IMR-90 (cell line): ENCODE data around the gene HDDC2. TPM values are rescaled to one million over a fixed set of nuclear protein-coding genes. Genes with fewer than 3 reads are reported as not detected.

Source experiments
- ATAC-seq: fragments of 200-7000 bp; cut with Tn5 transposase; 2 replicates; pipeline ENCODE4 v1.9.1; 2020; ENCODE audit warnings: low read depth, mild to moderate bottlenecking, moderate library complexity
- BruUV-seq: library from RNA; stranded (reverse); fragments of 400-500 nt; replicated peaks from 2 replicates; lab custom pipeline; 2021; lab: Mats Ljungman, UMichigan
- CTCF ChIA-PET: fragments of 300-600 bp; formaldehyde crosslinking; extraction: SDS; loops from one replicate; lab custom pipeline; 2021; ENCODE audit warnings: antibody characterized with exemption; lab: Yijun Ruan, JAX
- POLR2A ChIA-PET: fragments of 300-600 bp; sonication (Branson Sonifier 250); formaldehyde crosslinking; loops from one replicate; lab custom pipeline; 2022; ENCODE audit warnings: antibody characterized with exemption; ENCODE audit not compliant: unreplicated experiment; lab: Charles Lee
- DNase-seq: peaks from one replicate; pipeline ENCODE4 v3.0.0; 2013
- H2AFZ ChIP-seq: replicated peaks from 2 replicates; pipeline ENCODE3; 2013; ENCODE audit warnings: low read length, mild to moderate bottlenecking; ENCODE audit not compliant: poor library complexity
- H2AK5ac ChIP-seq: 2 replicates; pipeline ENCODE4 v1.6.1; 2013; ENCODE audit warnings: low read depth, low read length, inconsistent platforms
- H2AK9ac ChIP-seq: replicated peaks from 2 replicates; pipeline ENCODE3; 2013; ENCODE audit warnings: mild to moderate bottlenecking, low read depth, low read length, moderate library complexity; ENCODE audit not compliant: poor library complexity
- H2BK120ac ChIP-seq: 2 replicates; pipeline ENCODE4 v1.6.1; 2013; ENCODE audit warnings: low read depth, low read length, inconsistent platforms
- H2BK15ac ChIP-seq: 3 replicates; pipeline ENCODE4 v1.6.1; 2013; ENCODE audit warnings: low read depth, low read length, inconsistent platforms
- H2BK20ac ChIP-seq: 2 replicates; pipeline ENCODE4 v1.6.1; 2013; ENCODE audit warnings: low read depth, mild to moderate bottlenecking, inconsistent platforms, low read length, moderate library complexity
- H2BK5ac ChIP-seq: 2 replicates; pipeline ENCODE4 v1.6.1; 2013; ENCODE audit warnings: mild to moderate bottlenecking, low read depth, low read length, inconsistent platforms; ENCODE audit not compliant: poor library complexity, severe bottlenecking
- H3K14ac ChIP-seq: replicated peaks from 2 replicates; pipeline ENCODE4 v1.6.1; 2013; ENCODE audit warnings: low read depth, low read length, inconsistent platforms
- H3K18ac ChIP-seq: 2 replicates; pipeline ENCODE4 v1.6.1; 2013; ENCODE audit warnings: low read depth, low read length, control low read depth
- H3K23ac ChIP-seq: 2 replicates; pipeline ENCODE4 v1.6.1; 2013; ENCODE audit warnings: low read depth, low read length, inconsistent platforms
- H3K27ac ChIP-seq: 2 replicates; pipeline ENCODE4 v1.5.1; 2013; ENCODE audit warnings: mild to moderate bottlenecking, control low read depth, low read length; ENCODE audit not compliant: insufficient read depth
- H3K27me3 ChIP-seq: 2 replicates; pipeline ENCODE4 v1.6.1; 2013; ENCODE audit warnings: low read length; ENCODE audit not compliant: control insufficient read depth, insufficient read depth
- H3K36me3 ChIP-seq: 2 replicates; pipeline ENCODE4 v1.6.1; 2013; ENCODE audit warnings: low read length, mixed read lengths; ENCODE audit not compliant: control insufficient read depth, insufficient read depth
- H3K4ac ChIP-seq: 2 replicates; pipeline ENCODE4 v1.6.1; 2013; ENCODE audit warnings: low read depth, low read length, inconsistent platforms
- H3K4me1 ChIP-seq: 2 replicates; pipeline ENCODE4 v1.6.1; 2013; ENCODE audit warnings: low read length, mixed read lengths; ENCODE audit not compliant: control insufficient read depth, insufficient read depth
- H3K4me2 ChIP-seq: 2 replicates; pipeline ENCODE4 v1.6.1; 2013; ENCODE audit warnings: low read depth, mild to moderate bottlenecking, control low read depth, low read length, moderate library complexity
- H3K4me3 ChIP-seq: 2 replicates; pipeline ENCODE4 v1.5.1; 2013; ENCODE audit warnings: low read depth, mild to moderate bottlenecking, control low read depth, low read length, moderate library complexity; ENCODE audit not compliant: insufficient read depth
- H3K56ac ChIP-seq: 2 replicates; pipeline ENCODE4 v1.6.1; 2013; ENCODE audit warnings: low read length, inconsistent platforms; ENCODE audit not compliant: insufficient read depth; ENCODE audit errors: extremely low read depth
- H3K79me1 ChIP-seq, 2 experiments: 2 replicates each; pipeline ENCODE4 v1.6.1; 2013; ENCODE audit warnings: low read length in 2 of 2, inconsistent platforms in 1 of 2, low read depth in 1 of 2
- H3K9ac ChIP-seq: 2 replicates; pipeline ENCODE4 v1.6.1; 2013; ENCODE audit warnings: low read depth, low read length, control low read depth
- H3K9me1 ChIP-seq: 2 replicates; pipeline ENCODE4 v1.6.1; 2013; ENCODE audit warnings: low read length, inconsistent platforms; ENCODE audit not compliant: insufficient read depth
- H3K9me3 ChIP-seq: 2 replicates; pipeline ENCODE4 v1.6.1; 2013; ENCODE audit warnings: low read length; ENCODE audit not compliant: control insufficient read depth, insufficient read depth
- H4K20me1 ChIP-seq: 2 replicates; pipeline ENCODE4 v1.6.1; 2013; ENCODE audit warnings: low read length, inconsistent platforms; ENCODE audit not compliant: insufficient read depth
- H4K5ac ChIP-seq: 2 replicates; pipeline ENCODE4 v1.6.1; 2013; ENCODE audit warnings: mild to moderate bottlenecking, low read depth, low read length, control low read depth
- H4K8ac ChIP-seq, 2 experiments: 2 replicates each; pipeline ENCODE4 v1.6.1; 2013; ENCODE audit warnings: low read depth in 2 of 2, low read length in 2 of 2, control low read depth in 1 of 2, inconsistent platforms in 1 of 2
- H4K91ac ChIP-seq: 2 replicates; pipeline ENCODE4 v1.6.1; 2013; ENCODE audit warnings: low read depth, low read length, inconsistent platforms; ENCODE audit not compliant: insufficient read depth
- CEBPB ChIP-seq: IDR thresholded peaks from 2 replicates; pipeline ENCODE4 v1.6.1; 2012; ENCODE audit warnings: low read depth, low read length, improper control_type of control experiment
- NFE2L2 ChIP-seq: fragments of 150-350 bp; IDR thresholded peaks from 2 replicates; pipeline ENCODE4 v1.6.1; 2016; ENCODE audit warnings: low read depth, mild to moderate bottlenecking, low read length
- WGBS, 2 experiments: methylation state at CpG; one replicate each; pipeline versions ENCODE4 v1.1.5 to v1.1.7; 2013; ENCODE audit warnings: missing lambda C conversion rate in 2 of 2; ENCODE audit not compliant: insufficient read length in 1 of 2; ENCODE audit errors: extremely low coverage in 2 of 2; 5-methylcytosine and 5-hydroxymethylcytosine counted together
- dilution Hi-C: fragments of 300-500 bp; cut with HindIII; formaldehyde crosslinking; loops from one replicate; pipeline ENCODE4 v1.14.3; 2018; ENCODE audit warnings: low sequenced_read_pairs; ENCODE audit not compliant: unreplicated experiment
- in situ Hi-C: fragments of 300-500 bp; cut with MboI; formaldehyde crosslinking; loops from 3 replicates; pipeline ENCODE4 v1.14.3; 2019; ENCODE audit warnings: low sequenced_read_pairs, inconsistent platforms, mixed read lengths
- intact Hi-C: fragments of 100-400 bp; cut with micrococcal nuclease; formaldehyde crosslinking; loops from 2 replicates; pipeline ENCODE4 v1.10.0; 2022
- polyA plus RNA-seq, 3 experiments: library from polyadenylated mRNA; depleted of rRNA; stranded (reverse); fragments of >200 nt; gene quantifications; 2 replicates each; pipeline ENCODE4 v1.2.3, GENCODE V29; 2012; ENCODE audit warnings: low replicate concordance in 1 of 3
- total RNA-seq: library from RNA; depleted of rRNA; stranded (reverse); fragments of >200 nt; gene quantifications from 2 replicates; pipeline ENCODE4 v1.2.3, GENCODE V29; 2012

HDDC2 gene
- total and polyA plus RNA-seq, 2 of the 4 experiments (the other 2 are of a cell fraction) = 40.9 to 68.6 TPM

DNA sequence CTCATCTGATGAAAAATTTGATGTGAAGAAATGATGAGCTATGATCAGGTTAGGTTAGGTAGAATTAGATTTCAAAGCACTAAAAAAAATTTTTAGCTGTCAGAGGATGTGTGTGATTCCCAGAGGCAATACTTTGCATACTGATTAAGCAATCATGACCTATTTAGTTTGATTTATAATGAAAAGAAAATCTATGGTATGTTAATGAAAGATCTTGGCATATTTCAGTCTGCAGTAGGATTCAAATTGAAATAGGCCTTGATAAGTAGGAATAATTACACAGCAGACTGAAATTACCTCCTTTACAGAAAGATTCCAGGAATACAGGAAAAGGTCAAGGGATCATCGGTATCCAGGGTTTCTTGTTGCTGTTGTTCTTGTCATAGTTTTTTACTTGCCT, 69.3 kb downstream of the HDDC2 start:
- DNase-seq (peak; percentile 13), ATAC-seq (peak; percentile 52; the same call in 1 of the 2 replicates)
- WGBS, 2 experiments = no CpG with 5 or more reads among the region's 1 CpG
- Histone ChIP-seq H4K20me1 (no peaks in the 10 kb centered on the region), H2BK15ac (no peak overlapping the region), H2BK5ac (peak overlapping the region; percentile 80), H3K4me3 (no peak overlapping the region), H3K9ac (no peak overlapping the region), H3K4ac (peak overlapping the region; percentile 34; the same call in 1 of the 2 replicates), H2BK20ac (peak overlapping the region; percentile 73; the same call in 1 of the 2 replicates), H3K9me1 (no peaks in the 10 kb centered on the region; the same call in 1 of the 2 replicates), H3K18ac (peak overlapping the region; percentile 94; the same call in 1 of the 2 replicates), H3K23ac (no peak overlapping the region), H3K9me3 (no peaks in the 10 kb centered on the region), H4K91ac (no peak overlapping the region), H3K36me3 (no peaks in the 10 kb centered on the region), H2AK5ac (no peak overlapping the region), H3K79me1 (no peaks in the 10 kb centered on the region), H3K27ac (peak overlapping the region; percentile 52; the same call in 1 of the 2 replicates), H4K8ac (peak overlapping the region; percentile 61 to 74; a peak in 2 of 4 replicates), H4K5ac (peak overlapping the region; percentile 89; the same call in 1 of the 2 replicates), H3K4me2 (no peak overlapping the region; the same call in 1 of the 2 replicates), H3K4me1 (peaks cover 16% of the 10 kb centered on the region), H3K14ac (no peak overlapping the region), H3K27me3 (no peaks in the 10 kb centered on the region), H2BK120ac (peak overlapping the region; percentile 49; the same call in 1 of the 2 replicates), H2AK9ac (no peak overlapping the region), H2AFZ (no peak overlapping the region), H3K56ac (no peak overlapping the region)
- dilution Hi-C loops (no loop called here), in situ Hi-C loops (no loop called here), intact Hi-C loops (no loop called here)
- ChIA-PET POLR2A (no interaction called here), CTCF (no interaction called here)
- peak; percentile 81 for TF ChIP-seq CEBPB
- TF ChIP-seq NFE2L2 = no peak
- no TSS peak for BruUV-seq
